ENCODE measurements around the gene CRACR2B.

DNA sequence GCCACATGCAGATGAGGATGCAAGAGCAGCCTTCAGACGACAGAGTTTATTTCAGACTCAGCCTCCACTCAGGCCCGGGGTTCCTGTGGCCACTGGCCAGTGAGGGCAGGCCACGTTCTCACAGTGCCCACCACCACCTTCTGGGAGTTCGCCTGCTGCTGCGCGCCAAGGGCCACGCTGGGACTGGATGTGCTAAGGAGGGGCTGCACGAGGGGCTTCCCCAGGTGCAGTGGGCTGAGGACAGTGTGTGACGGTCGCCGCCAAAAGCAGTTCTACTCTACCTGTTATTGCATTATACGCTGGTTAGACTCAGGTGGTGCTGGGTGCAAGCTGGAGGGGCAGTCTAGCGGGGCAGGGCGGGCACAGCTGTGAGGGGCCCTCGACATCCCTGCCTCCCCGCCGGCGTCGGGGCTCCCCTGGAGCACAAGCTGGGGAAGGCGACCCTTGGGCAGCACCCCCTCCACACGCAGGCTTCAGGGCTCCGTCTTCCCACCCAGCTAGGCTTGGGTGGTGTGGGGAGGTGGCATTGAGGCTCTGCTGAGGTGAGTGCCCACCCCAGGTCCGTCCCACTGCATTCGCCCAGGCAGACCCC lies 40.5 kb upstream of the CRACR2B start:
- TF ChIP-seq EZH2 (IDR thresholded peaks at IDR 0.05; ENCODE audit: insufficient read depth, poor library complexity, severe bottlenecking), result no peak
- no peak for TF ChIP-seq EZH2phosphoT487 (IDR thresholded peaks at IDR 0.05; ENCODE audit: insufficient read depth, low read depth)

All from GM23248 (cell line).